LNCAP (cell line): Measurements from ENCODE around the gene ZNF101.

Source experiments
- CTCF ChIP-seq: fragments of 450-650 bp; IDR thresholded peaks from 2 replicates; pipeline ENCODE4 v1.5.1; 2017; ENCODE audit warnings: mild to moderate bottlenecking

The ZNF101 gene

GRCh38 chr19:19651076-19651475 is 17.6 kb upstream of the ZNF101 start:
- no peak for TF ChIP-seq CTCF

- no peak for TF ChIP-seq CTCF
Measured at GRCh38 chr19:19652482-19653295, 15.9 kb upstream of the ZNF101 start.

GRCh38 chr19:19653597-19654147 is 15.0 kb upstream of the ZNF101 start:
- no peak for TF ChIP-seq CTCF

GRCh38 chr19:19654441-19654840 is 14.2 kb upstream of the ZNF101 start:
- no peak for TF ChIP-seq CTCF

- TF ChIP-seq CTCF: no peak
Measured at GRCh38 chr19:19655051-19655594, 13.5 kb upstream of the ZNF101 start.

GRCh38 chr19:19655641-19656343 is 12.8 kb upstream of the ZNF101 start:
- TF ChIP-seq CTCF: no peak

GRCh38 chr19:19656451-19657396 is 11.9 kb upstream of the ZNF101 start:
- no peak for TF ChIP-seq CTCF
